HCT116 (cell line): Measurements from ENCODE around the gene ADAM11.

Experiments used
- EZH2 ChIP-seq: fragments of 200-600 bp; sonication (generic); IDR thresholded peaks from 2 replicates; pipeline ENCODE4 v1.6.1; 2017; ENCODE audit warnings: antibody characterized with exemption, mixed run types
- JUND ChIP-seq: IDR thresholded peaks from 2 replicates; pipeline ENCODE4 v1.6.1; 2012
- POLR2A ChIP-seq: IDR thresholded peaks from 2 replicates; pipeline ENCODE4 v1.7.0; 2011; ENCODE audit warnings: borderline replicate concordance; ENCODE audit not compliant: insufficient read depth, insufficient read length; ENCODE audit errors: extremely low read depth
- SP1 ChIP-seq: IDR thresholded peaks from 2 replicates; pipeline ENCODE4 v1.6.1; 2012; ENCODE audit warnings: low read depth
- ZFX ChIP-seq: fragments of 450-650 bp; IDR thresholded peaks from 2 replicates; pipeline ENCODE4 v1.6.1; 2017
- ZNF274 ChIP-seq: fragments of 200-500 bp; sonication (Bioruptor generic); IDR thresholded peaks from 2 replicates; pipeline ENCODE4 v1.6.1; 2014; ENCODE audit warnings: mild to moderate bottlenecking, low read depth, low read length, inconsistent platforms

GRCh38 chr17:44775838-44776621 is 17.2 kb downstream of the ADAM11 start:
- TF ChIP-seq ZFX: 0 out of 2 replicates have a peak, but pooled peaks have one; percentile 20
- no peak for TF ChIP-seq ZNF274
- TF ChIP-seq EZH2: no peak
- TF ChIP-seq JUND: no peak
- no peak for TF ChIP-seq SP1
- TF ChIP-seq POLR2A: no peak
